Omental fat pad (tissue), 4 donors: ENCODE results near the gene ANKDD1B. TPM values are rescaled to one million over a fixed set of nuclear protein-coding genes. Genes with fewer than 3 reads are reported as not detected.

Source experiments
- ATAC-seq: fragments of 150-250 bp; one replicate; pipeline ENCODE4 v1.9.1; 2016; ENCODE audit warnings: mild to moderate bottlenecking, moderate library complexity; ENCODE audit not compliant: low FRiP score
- DNase-seq: peaks from one replicate; pipeline ENCODE4 v3.0.0-alpha.2; 2019; ENCODE audit warnings: low spot score
- total RNA-seq, 4 donors: library from RNA; depleted of rRNA; stranded (reverse); fragments of >200 nt; gene quantifications; one replicate each; pipeline ENCODE4 v1.1.0, GENCODE V29; 2016
- TF ChIP-seq, protein P1 (sequence below), 3 donors: fragments of 450-650 bp; IDR thresholded peaks; one replicate each; pipeline ENCODE4 v1.5.1; 2016 to 2017; ENCODE audit warnings: antibody characterized with exemption in 3 of 3, mild to moderate bottlenecking in 3 of 3, moderate library complexity in 2 of 3

ANKDD1B gene
- total RNA-seq, 4 donors from 2014 or later = 0.32 to 1.5 (median 0.60) TPM; not detected in 1

GRCh38 chr5:75668445-75668844, 57.2 kb downstream of the ANKDD1B start:
- TF ChIP-seq, protein P1, sequence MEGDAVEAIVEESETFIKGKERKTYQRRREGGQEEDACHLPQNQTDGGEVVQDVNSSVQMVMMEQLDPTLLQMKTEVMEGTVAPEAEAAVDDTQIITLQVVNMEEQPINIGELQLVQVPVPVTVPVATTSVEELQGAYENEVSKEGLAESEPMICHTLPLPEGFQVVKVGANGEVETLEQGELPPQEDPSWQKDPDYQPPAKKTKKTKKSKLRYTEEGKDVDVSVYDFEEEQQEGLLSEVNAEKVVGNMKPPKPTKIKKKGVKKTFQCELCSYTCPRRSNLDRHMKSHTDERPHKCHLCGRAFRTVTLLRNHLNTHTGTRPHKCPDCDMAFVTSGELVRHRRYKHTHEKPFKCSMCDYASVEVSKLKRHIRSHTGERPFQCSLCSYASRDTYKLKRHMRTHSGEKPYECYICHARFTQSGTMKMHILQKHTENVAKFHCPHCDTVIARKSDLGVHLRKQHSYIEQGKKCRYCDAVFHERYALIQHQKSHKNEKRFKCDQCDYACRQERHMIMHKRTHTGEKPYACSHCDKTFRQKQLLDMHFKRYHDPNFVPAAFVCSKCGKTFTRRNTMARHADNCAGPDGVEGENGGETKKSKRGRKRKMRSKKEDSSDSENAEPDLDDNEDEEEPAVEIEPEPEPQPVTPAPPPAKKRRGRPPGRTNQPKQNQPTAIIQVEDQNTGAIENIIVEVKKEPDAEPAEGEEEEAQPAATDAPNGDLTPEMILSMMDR (IDR thresholded peaks at IDR 0.05) = no peak
- DNase-seq (no peak), ATAC-seq (no peak)

DNA sequence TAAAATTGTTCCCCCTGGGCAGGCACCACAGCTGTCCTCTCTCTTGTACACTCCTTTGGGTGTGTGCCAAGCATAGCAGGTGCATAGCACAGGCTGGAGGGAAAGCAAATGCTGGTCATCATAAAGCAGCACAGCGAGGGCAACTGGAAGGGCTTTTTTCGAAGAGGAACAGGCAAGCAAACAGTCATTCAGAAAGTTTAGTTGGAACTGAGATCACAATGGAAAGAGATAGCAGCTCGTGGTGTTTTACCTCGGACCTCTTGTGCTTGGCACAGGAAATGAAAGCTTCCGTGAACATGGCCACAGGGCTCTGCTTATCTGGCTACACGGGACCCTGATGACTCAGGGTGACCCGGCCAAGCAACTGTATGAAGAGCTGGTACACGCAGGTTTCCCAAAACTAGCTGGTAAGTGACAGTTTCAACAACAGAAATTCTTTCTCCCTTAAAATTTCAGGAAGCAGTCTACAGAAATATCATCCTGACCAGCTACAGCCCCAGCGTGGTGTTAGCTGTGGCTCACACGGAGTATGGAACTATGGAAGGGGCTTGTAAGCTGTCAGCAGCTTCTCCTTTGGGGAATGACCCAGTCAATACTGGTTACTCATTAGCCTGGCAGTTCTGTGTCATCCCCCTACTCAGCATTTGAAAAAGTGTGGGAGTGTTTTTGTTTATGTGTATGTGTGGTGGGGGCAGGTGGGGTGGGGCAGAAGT, 57.9 kb downstream of the ANKDD1B start:
- TF ChIP-seq, protein P1 (IDR thresholded peaks at IDR 0.05) = no peak
- DNase-seq (no peak), ATAC-seq (peak; percentile 49)

- DNase-seq (no peak), ATAC-seq (no peak)
- TF ChIP-seq, protein P1 (IDR thresholded peaks at IDR 0.05) = no peak
Observed at GRCh38 chr5:75670577-75670976, 59.3 kb downstream of the ANKDD1B start.

DNA sequence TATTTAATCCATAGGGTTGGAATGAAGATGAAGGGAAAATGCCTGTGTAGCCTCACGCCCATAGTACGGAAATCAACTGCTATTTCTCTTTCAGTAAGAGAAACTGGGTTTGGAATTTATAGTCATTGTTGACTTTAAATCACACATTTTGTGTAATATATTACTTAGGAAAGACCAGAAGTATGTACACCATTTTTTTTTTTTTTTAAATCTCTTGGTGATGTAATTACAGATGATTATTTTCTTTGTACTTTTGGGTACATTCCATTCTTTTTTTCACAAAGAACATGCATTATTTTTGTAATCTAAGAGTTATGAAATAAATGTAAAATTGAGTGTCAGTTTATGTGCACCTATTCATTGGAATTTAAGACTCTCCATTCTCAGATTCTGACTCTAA, 60.3 kb downstream of the ANKDD1B start:
- TF ChIP-seq, protein P1 (IDR thresholded peaks at IDR 0.05) = no peak
- DNase-seq = no peak
- ATAC-seq = no peak

- no peak for ATAC-seq
- TF ChIP-seq, protein P1 (IDR thresholded peaks at IDR 0.05) = no peak
- no peak for DNase-seq
Observed at GRCh38 chr5:75672616-75673015, 61.4 kb downstream of the ANKDD1B start.

DNA sequence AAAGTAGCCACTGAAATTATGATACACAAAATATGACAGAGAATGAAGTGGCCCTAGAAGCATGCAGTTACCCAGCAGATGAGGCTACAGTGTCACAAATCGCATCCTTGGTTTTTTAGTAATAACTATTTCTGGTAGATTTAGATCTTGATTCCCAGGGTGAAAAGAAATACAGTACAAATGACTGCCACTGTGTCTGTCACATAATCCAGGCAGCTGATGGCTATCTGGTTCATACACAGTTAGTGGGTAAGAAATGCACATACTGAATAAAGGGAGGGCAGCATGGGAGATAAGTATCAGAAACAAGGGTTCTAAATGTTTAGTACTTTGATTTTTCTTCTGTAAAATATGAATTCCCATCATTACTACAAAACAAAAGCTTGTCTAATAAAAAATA, 64.5 kb downstream of the ANKDD1B start:
- no peak for ATAC-seq
- TF ChIP-seq, protein P1 (IDR thresholded peaks at IDR 0.05) = no peak

DNA sequence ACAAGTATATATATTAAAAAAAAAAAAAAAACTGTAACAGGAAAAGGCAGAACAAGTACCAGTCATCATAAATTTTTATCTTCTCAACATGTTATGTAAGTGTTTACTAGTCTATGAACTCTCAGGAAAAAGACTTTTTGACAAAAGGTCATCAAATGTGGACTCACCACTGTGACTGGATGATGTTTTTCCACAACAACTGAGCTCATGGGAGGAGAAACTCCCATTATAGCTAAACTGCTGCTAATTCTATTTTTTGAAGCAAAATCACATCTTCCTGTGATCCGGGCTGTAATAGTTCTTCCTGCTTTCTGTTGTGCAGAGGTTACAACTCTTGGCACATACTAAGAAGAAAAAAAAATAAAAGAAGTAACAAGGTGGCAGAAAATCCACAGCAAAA, 66.4 kb downstream of the ANKDD1B start:
- TF ChIP-seq, protein P1 (IDR thresholded peaks at IDR 0.05) = no peak
- no peak for ATAC-seq
- DNase-seq = no peak

More for the DNA sequence above, 64.5 kb downstream of the ANKDD1B start:
- DNase-seq = no peak
